Activated naive CD8-positive, alpha-beta T cell treated with anti-CD3 and anti-CD28 coated beads for 36 hours (primary cell): ENCODE measurements around the gene SORCS3. TPM values are rescaled to one million over a fixed set of nuclear protein-coding genes. Genes with fewer than 3 reads are reported as not detected.

Experiments
- DNase-seq: peaks from one replicate; pipeline ENCODE4 v3.0.0; 2021
- H3K27ac Mint-ChIP-seq: one replicate; pipeline ENCODE4 v1.8.0; 2022; ENCODE audit warnings: mild to moderate bottlenecking, moderate library complexity, mixed read lengths
- H3K27me3 Mint-ChIP-seq: one replicate; pipeline ENCODE4 v1.8.0; 2022; ENCODE audit warnings: mild to moderate bottlenecking, mixed read lengths
- H3K36me3 Mint-ChIP-seq: one replicate; pipeline ENCODE4 v1.8.0; 2021; ENCODE audit warnings: mild to moderate bottlenecking, mixed read lengths
- H3K4me1 Mint-ChIP-seq: one replicate; pipeline ENCODE4 v1.8.0; 2021; ENCODE audit warnings: mixed read lengths
- H3K4me3 Mint-ChIP-seq: one replicate; pipeline ENCODE4 v1.8.0; 2022; ENCODE audit warnings: mild to moderate bottlenecking, moderate library complexity, mixed read lengths
- H3K9me3 Mint-ChIP-seq: one replicate; pipeline ENCODE4 v1.8.0; 2022; ENCODE audit warnings: mixed read lengths
- total RNA-seq, 2 experiments: library from RNA; stranded (reverse); gene quantifications; one replicate each; pipeline ENCODE4 v1.2.3, GENCODE V29; 2021

SORCS3 gene
- total RNA-seq, 2 experiments from 2014 or later = not detected

- DNase-seq = no peak
- Mint-ChIP-seq H3K27me3 (peaks cover 5% of the 10 kb centered on the region), H3K9me3 (no peaks in the 10 kb centered on the region), H3K4me1 (no peaks in the 10 kb centered on the region), H3K27ac (no peak overlapping the region), H3K4me3 (no peak overlapping the region), H3K36me3 (no peaks in the 10 kb centered on the region)
Observed at GRCh38 chr10:104663563-104663962, 22.5 kb downstream of the SORCS3 start.

GRCh38 chr10:104664205-104664604 lies 23.1 kb downstream of the SORCS3 start:
- no peaks in the 10 kb centered on the region for H3K36me3 Mint-ChIP-seq
- H3K27me3 Mint-ChIP-seq = peaks cover 5% of the 10 kb centered on the region
- no peaks in the 10 kb centered on the region for H3K9me3 Mint-ChIP-seq
- no peak for DNase-seq
- H3K4me3 Mint-ChIP-seq = no peak overlapping the region
- no peaks in the 10 kb centered on the region for H3K4me1 Mint-ChIP-seq
- no peak overlapping the region for H3K27ac Mint-ChIP-seq

GRCh38 chr10:104665174-104665573 lies 24.1 kb downstream of the SORCS3 start:
- H3K27me3 Mint-ChIP-seq = peaks cover 5% of the 10 kb centered on the region

GRCh38 chr10:104666106-104666505 lies 25.0 kb downstream of the SORCS3 start:
- Mint-ChIP-seq H3K4me3 (no peak overlapping the region), H3K9me3 (peaks cover 3% of the 10 kb centered on the region), H3K4me1 (no peaks in the 10 kb centered on the region), H3K36me3 (no peaks in the 10 kb centered on the region), H3K27ac (no peak overlapping the region), H3K27me3 (peaks cover 5% of the 10 kb centered on the region)
- no peak for DNase-seq

More at GRCh38 chr10:104665174-104665573, 24.1 kb downstream of the SORCS3 start:
- Mint-ChIP-seq H3K9me3 (no peaks in the 10 kb centered on the region), H3K4me3 (no peak overlapping the region), H3K27ac (no peak overlapping the region), H3K36me3 (no peaks in the 10 kb centered on the region), H3K4me1 (no peaks in the 10 kb centered on the region)
- DNase-seq = no peak

- peaks cover 11% of the 10 kb centered on the region for H3K9me3 Mint-ChIP-seq
- H3K27me3 Mint-ChIP-seq = peaks cover 40% of the 10 kb centered on the region
- no peak overlapping the region for H3K4me3 Mint-ChIP-seq
Observed at GRCh38 chr10:104676874-104677273, 35.8 kb downstream of the SORCS3 start.

GRCh38 chr10:104678658-104679057 lies 37.6 kb downstream of the SORCS3 start:
- Mint-ChIP-seq H3K27ac (no peak overlapping the region), H3K27me3 (peaks cover 49% of the 10 kb centered on the region), H3K4me1 (no peaks in the 10 kb centered on the region), H3K9me3 (peaks cover 4% of the 10 kb centered on the region), H3K36me3 (no peaks in the 10 kb centered on the region), H3K4me3 (no peak overlapping the region)
- no peak for DNase-seq

More at GRCh38 chr10:104676874-104677273, 35.8 kb downstream of the SORCS3 start:
- Mint-ChIP-seq H3K27ac (no peak overlapping the region), H3K36me3 (no peaks in the 10 kb centered on the region), H3K4me1 (no peaks in the 10 kb centered on the region)
- no peak for DNase-seq

GRCh38 chr10:104680467-104681401 lies 39.6 kb downstream of the SORCS3 start:
- Mint-ChIP-seq H3K27me3 (peaks cover 44% of the 10 kb centered on the region), H3K4me1 (no peaks in the 10 kb centered on the region), H3K4me3 (no peak overlapping the region), H3K36me3 (no peaks in the 10 kb centered on the region), H3K9me3 (peaks cover 2% of the 10 kb centered on the region), H3K27ac (no peak overlapping the region)
- DNase-seq = no peak

GRCh38 chr10:104681485-104681884 lies 40.4 kb downstream of the SORCS3 start:
- peaks cover 43% of the 10 kb centered on the region for H3K27me3 Mint-ChIP-seq
- H3K36me3 Mint-ChIP-seq = no peaks in the 10 kb centered on the region
- DNase-seq = no peak
- no peaks in the 10 kb centered on the region for H3K4me1 Mint-ChIP-seq
- H3K4me3 Mint-ChIP-seq = no peak overlapping the region
- no peaks in the 10 kb centered on the region for H3K9me3 Mint-ChIP-seq
- H3K27ac Mint-ChIP-seq = no peak overlapping the region

GRCh38 chr10:104683567-104683966 lies 42.5 kb downstream of the SORCS3 start:
- no peak for DNase-seq
- Mint-ChIP-seq H3K27ac (no peak overlapping the region), H3K4me3 (no peak overlapping the region), H3K36me3 (no peaks in the 10 kb centered on the region), H3K9me3 (no peaks in the 10 kb centered on the region), H3K4me1 (no peaks in the 10 kb centered on the region), H3K27me3 (peaks cover 42% of the 10 kb centered on the region)

- no peak for DNase-seq
- Mint-ChIP-seq H3K4me1 (no peaks in the 10 kb centered on the region), H3K9me3 (no peaks in the 10 kb centered on the region), H3K4me3 (no peak overlapping the region), H3K27me3 (peaks cover 29% of the 10 kb centered on the region), H3K27ac (no peak overlapping the region), H3K36me3 (no peaks in the 10 kb centered on the region)
Observed at GRCh38 chr10:104686829-104687228, 45.7 kb downstream of the SORCS3 start.

- Mint-ChIP-seq H3K4me3 (no peak overlapping the region), H3K27ac (no peak overlapping the region), H3K4me1 (no peaks in the 10 kb centered on the region), H3K9me3 (no peaks in the 10 kb centered on the region), H3K27me3 (peaks cover 20% of the 10 kb centered on the region), H3K36me3 (no peaks in the 10 kb centered on the region)
- DNase-seq = no peak
Observed at GRCh38 chr10:104688251-104689042, 47.4 kb downstream of the SORCS3 start.

GRCh38 chr10:104689105-104689504 lies 48.0 kb downstream of the SORCS3 start:
- no peak for DNase-seq
- Mint-ChIP-seq H3K4me3 (no peak overlapping the region), H3K4me1 (no peaks in the 10 kb centered on the region), H3K9me3 (no peaks in the 10 kb centered on the region), H3K27me3 (peaks cover 20% of the 10 kb centered on the region), H3K36me3 (no peaks in the 10 kb centered on the region), H3K27ac (no peak overlapping the region)

GRCh38 chr10:104689547-104689946 lies 48.5 kb downstream of the SORCS3 start:
- no peaks in the 10 kb centered on the region for H3K4me1 Mint-ChIP-seq
- DNase-seq = no peak
- H3K9me3 Mint-ChIP-seq = no peaks in the 10 kb centered on the region
- H3K27ac Mint-ChIP-seq = no peak overlapping the region
- peaks cover 20% of the 10 kb centered on the region for H3K27me3 Mint-ChIP-seq
- no peak overlapping the region for H3K4me3 Mint-ChIP-seq
- no peaks in the 10 kb centered on the region for H3K36me3 Mint-ChIP-seq

- H3K36me3 Mint-ChIP-seq = no peaks in the 10 kb centered on the region
- no peaks in the 10 kb centered on the region for H3K9me3 Mint-ChIP-seq
- H3K27me3 Mint-ChIP-seq = peaks cover 20% of the 10 kb centered on the region
- no peak overlapping the region for H3K4me3 Mint-ChIP-seq
- no peaks in the 10 kb centered on the region for H3K4me1 Mint-ChIP-seq
- no peak for DNase-seq
- no peak overlapping the region for H3K27ac Mint-ChIP-seq
Observed at GRCh38 chr10:104690101-104690500, 49.0 kb downstream of the SORCS3 start.

- no peak overlapping the region for H3K27ac Mint-ChIP-seq
- no peak overlapping the region for H3K4me3 Mint-ChIP-seq
- H3K36me3 Mint-ChIP-seq = no peaks in the 10 kb centered on the region
- H3K27me3 Mint-ChIP-seq = peaks cover 18% of the 10 kb centered on the region
- no peak for DNase-seq
- no peaks in the 10 kb centered on the region for H3K9me3 Mint-ChIP-seq
- no peaks in the 10 kb centered on the region for H3K4me1 Mint-ChIP-seq
Observed at GRCh38 chr10:104690959-104691358, 49.9 kb downstream of the SORCS3 start.
